ENCODE data around the gene ARID3B.

Gene ARID3B

GRCh38 chr15:74614744-74615507 is 73.9 kb downstream of the ARID3B start:
- ATAC-seq (ENCODE audit: insufficient read depth, low read depth), result peak; percentile 62

DNA sequence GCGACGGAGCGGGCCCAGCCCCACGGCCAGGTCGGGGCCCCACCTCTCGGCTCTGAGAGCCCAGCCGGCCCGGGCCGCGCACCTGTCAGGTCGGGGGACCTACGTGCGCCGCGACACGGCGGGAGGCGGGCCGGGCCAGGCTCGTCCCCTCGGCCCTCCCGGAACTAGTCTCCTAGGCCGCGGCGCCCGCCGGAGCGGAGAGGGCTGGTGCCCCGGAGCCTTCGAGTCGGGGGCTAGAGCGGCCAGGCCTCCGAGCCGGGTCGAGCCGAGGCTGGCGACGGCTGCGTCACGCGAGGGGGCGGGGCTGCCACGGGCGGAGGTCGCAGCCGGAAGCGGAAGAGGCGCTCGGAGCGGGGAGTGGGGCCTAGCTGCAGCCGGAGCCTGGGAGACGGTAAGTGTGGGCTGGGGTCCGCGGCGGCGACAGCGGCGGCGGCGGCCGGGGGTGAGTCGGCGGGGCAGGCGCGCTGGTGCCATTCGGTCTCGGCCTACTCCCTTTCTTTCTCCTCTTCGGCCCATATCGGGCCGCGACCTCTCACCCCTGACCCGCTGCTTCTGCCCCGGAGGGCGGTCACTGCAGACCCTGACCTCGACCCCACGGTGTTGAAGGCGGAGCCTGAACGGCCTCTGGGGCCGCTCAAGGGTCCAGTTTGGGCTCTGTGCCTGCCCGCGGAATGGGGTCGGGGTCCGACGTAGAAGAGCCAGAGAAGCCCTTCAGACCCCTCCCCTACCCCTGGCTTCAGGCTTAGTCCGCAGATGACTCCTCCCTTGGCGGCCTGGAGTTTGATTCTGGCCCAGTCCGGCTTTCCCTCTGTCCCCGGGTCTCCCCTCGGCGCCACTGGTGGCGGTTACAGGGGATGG is 74.7 kb downstream of the ARID3B start, which contains the start of gene CLK3:
Gene CLK3, plus strand, starts transcription at position 329 of the 858 bp plus-strand sequence. CDS start 3,361 bp downstream, outside the sequence.
- peaks cover 42% of the 10 kb centered on the region for H3K36me3 ChIP-seq (ENCODE audit: insufficient read depth, low read length)
- peaks cover 37% of the 10 kb centered on the region for H3K4me1 ChIP-seq (ENCODE audit: insufficient read depth, low read length)
- H3K79me2 ChIP-seq (ENCODE audit: insufficient read depth, low read length), result peaks cover 51% of the 10 kb centered on the region

More at GRCh38 chr15:74614744-74615507, 73.9 kb downstream of the ARID3B start:
- Histone ChIP-seq H3K4me3 (ENCODE audit: low read depth in 1 of 2, low read length in 2 of 2) (peak overlapping the region; percentile 92 to 96), H3K4me1 (ENCODE audit: insufficient read depth, low read length) (peaks cover 37% of the 10 kb centered on the region), H3K36me3 (ENCODE audit: insufficient read depth, low read length) (peaks cover 34% of the 10 kb centered on the region), H3K4me2 (ENCODE audit: insufficient read depth, low read length) (peak overlapping the region; percentile 83), H2AFZ (ENCODE audit: low read depth, low read length) (peak overlapping the region; percentile 88), H3K27me3 (ENCODE audit: insufficient read depth, low read length, poor library complexity) (no peaks in the 10 kb centered on the region), H3K27ac (ENCODE audit: low read length) (peak overlapping the region; percentile 88), H3K79me2 (ENCODE audit: insufficient read depth, low read length) (peaks cover 43% of the 10 kb centered on the region), H3K9me3 (ENCODE audit: insufficient read depth, low read length, severe bottlenecking) (no peaks in the 10 kb centered on the region), H4K20me1 (ENCODE audit: insufficient read depth, low read length) (peaks cover 38% of the 10 kb centered on the region), H3K9ac (ENCODE audit: low read depth, low read length) (peak overlapping the region; percentile 98)
- TF ChIP-seq, protein P1, sequence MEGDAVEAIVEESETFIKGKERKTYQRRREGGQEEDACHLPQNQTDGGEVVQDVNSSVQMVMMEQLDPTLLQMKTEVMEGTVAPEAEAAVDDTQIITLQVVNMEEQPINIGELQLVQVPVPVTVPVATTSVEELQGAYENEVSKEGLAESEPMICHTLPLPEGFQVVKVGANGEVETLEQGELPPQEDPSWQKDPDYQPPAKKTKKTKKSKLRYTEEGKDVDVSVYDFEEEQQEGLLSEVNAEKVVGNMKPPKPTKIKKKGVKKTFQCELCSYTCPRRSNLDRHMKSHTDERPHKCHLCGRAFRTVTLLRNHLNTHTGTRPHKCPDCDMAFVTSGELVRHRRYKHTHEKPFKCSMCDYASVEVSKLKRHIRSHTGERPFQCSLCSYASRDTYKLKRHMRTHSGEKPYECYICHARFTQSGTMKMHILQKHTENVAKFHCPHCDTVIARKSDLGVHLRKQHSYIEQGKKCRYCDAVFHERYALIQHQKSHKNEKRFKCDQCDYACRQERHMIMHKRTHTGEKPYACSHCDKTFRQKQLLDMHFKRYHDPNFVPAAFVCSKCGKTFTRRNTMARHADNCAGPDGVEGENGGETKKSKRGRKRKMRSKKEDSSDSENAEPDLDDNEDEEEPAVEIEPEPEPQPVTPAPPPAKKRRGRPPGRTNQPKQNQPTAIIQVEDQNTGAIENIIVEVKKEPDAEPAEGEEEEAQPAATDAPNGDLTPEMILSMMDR (IDR thresholded peaks at IDR 0.05; ENCODE audit: borderline replicate concordance, extremely low read depth, low read length, poor library complexity, severe bottlenecking), result no peak
- no peak for TF ChIP-seq EZH2 (IDR thresholded peaks at IDR 0.05; ENCODE audit: borderline replicate concordance, low read depth, low read length, severe bottlenecking)
- peak; percentile 85 for DNase-seq

GRCh38 chr15:74616366-74616939 is 75.4 kb downstream of the ARID3B start:
- Histone ChIP-seq H3K79me2 (ENCODE audit: insufficient read depth, low read length) (peaks cover 58% of the 10 kb centered on the region), H3K27ac (ENCODE audit: low read length) (peak overlapping the region; percentile 95), H3K4me3 (ENCODE audit: low read depth in 1 of 2, low read length in 2 of 2) (peak overlapping the region; percentile 92 to 96), H3K27me3 (ENCODE audit: insufficient read depth, low read length, poor library complexity) (no peaks in the 10 kb centered on the region), H2AFZ (ENCODE audit: low read depth, low read length) (peak overlapping the region; percentile 77), H3K9ac (ENCODE audit: low read depth, low read length) (peak overlapping the region; percentile 98), H3K4me2 (ENCODE audit: insufficient read depth, low read length) (peak overlapping the region; percentile 83), H4K20me1 (ENCODE audit: insufficient read depth, low read length) (peaks cover 53% of the 10 kb centered on the region), H3K36me3 (ENCODE audit: insufficient read depth, low read length) (peaks cover 49% of the 10 kb centered on the region), H3K9me3 (ENCODE audit: insufficient read depth, low read length, severe bottlenecking) (no peaks in the 10 kb centered on the region), H3K4me1 (ENCODE audit: insufficient read depth, low read length) (peaks cover 37% of the 10 kb centered on the region)
- peak; percentile 83 for DNase-seq
- ATAC-seq (ENCODE audit: insufficient read depth, low read depth), result peak; percentile 15
- TF ChIP-seq, protein P1 (IDR thresholded peaks at IDR 0.05; ENCODE audit: borderline replicate concordance, extremely low read depth, low read length, poor library complexity, severe bottlenecking), result no peak
- TF ChIP-seq EZH2 (IDR thresholded peaks at IDR 0.05; ENCODE audit: borderline replicate concordance, low read depth, low read length, severe bottlenecking), result no peak

More for the DNA sequence above, 74.7 kb downstream of the ARID3B start, which contains the start of gene CLK3:
- peaks cover 46% of the 10 kb centered on the region for H4K20me1 ChIP-seq (ENCODE audit: insufficient read depth, low read length)
- H3K4me2 ChIP-seq (ENCODE audit: insufficient read depth, low read length), result peak within 1 kb of the TSS; percentile 83
- DNase-seq (peak; percentile 94), ATAC-seq (ENCODE audit: insufficient read depth, low read depth) (peak; percentile 85)
- no peaks in the 10 kb centered on the region for H3K27me3 ChIP-seq (ENCODE audit: insufficient read depth, low read length, poor library complexity)
- H3K9me3 ChIP-seq (ENCODE audit: insufficient read depth, low read length, severe bottlenecking), result no peaks in the 10 kb centered on the region
- H2AFZ ChIP-seq (ENCODE audit: low read depth, low read length), result peak within 1 kb of the TSS; percentile 88
- peak within 1 kb of the TSS; percentile 98 for H3K9ac ChIP-seq (ENCODE audit: low read depth, low read length)
- peak within 1 kb of the TSS; percentile 92 to 96 for H3K4me3 ChIP-seq (ENCODE audit: low read depth in 1 of 2, low read length in 2 of 2)
- peak within 1 kb of the TSS; percentile 95 for H3K27ac ChIP-seq (ENCODE audit: low read length)
- TF ChIP-seq, protein P1 (IDR thresholded peaks at IDR 0.05; ENCODE audit: borderline replicate concordance, extremely low read depth, low read length, poor library complexity, severe bottlenecking), result no peak
- no peak for TF ChIP-seq EZH2 (IDR thresholded peaks at IDR 0.05; ENCODE audit: borderline replicate concordance, low read depth, low read length, severe bottlenecking)

All from DND-41 (cell line).